MM.1S (cell line): ENCODE results near the gene PRR13.

Experiments used
- EZH2 ChIP-seq: fragments of 300-600 bp; sonication (generic); optimal IDR thresholded peaks from 2 replicates; pipeline ENCODE3; 2017; ENCODE audit warnings: low read depth, mild to moderate bottlenecking, antibody characterized with exemption, low read length, mixed read lengths
- EZH2phosphoT487 ChIP-seq: fragments of 300-600 bp; sonication (generic); IDR thresholded peaks from 2 replicates; pipeline ENCODE4 v1.6.1; 2018; ENCODE audit warnings: antibody characterized with exemption, low read length
- TF ChIP-seq, protein P1 (sequence below): fragments of 300-600 bp; sonication (generic); IDR thresholded peaks from 2 replicates; pipeline ENCODE4 v1.5.1; 2016; ENCODE audit warnings: antibody characterized with exemption, low read length, mixed read lengths

DNA sequence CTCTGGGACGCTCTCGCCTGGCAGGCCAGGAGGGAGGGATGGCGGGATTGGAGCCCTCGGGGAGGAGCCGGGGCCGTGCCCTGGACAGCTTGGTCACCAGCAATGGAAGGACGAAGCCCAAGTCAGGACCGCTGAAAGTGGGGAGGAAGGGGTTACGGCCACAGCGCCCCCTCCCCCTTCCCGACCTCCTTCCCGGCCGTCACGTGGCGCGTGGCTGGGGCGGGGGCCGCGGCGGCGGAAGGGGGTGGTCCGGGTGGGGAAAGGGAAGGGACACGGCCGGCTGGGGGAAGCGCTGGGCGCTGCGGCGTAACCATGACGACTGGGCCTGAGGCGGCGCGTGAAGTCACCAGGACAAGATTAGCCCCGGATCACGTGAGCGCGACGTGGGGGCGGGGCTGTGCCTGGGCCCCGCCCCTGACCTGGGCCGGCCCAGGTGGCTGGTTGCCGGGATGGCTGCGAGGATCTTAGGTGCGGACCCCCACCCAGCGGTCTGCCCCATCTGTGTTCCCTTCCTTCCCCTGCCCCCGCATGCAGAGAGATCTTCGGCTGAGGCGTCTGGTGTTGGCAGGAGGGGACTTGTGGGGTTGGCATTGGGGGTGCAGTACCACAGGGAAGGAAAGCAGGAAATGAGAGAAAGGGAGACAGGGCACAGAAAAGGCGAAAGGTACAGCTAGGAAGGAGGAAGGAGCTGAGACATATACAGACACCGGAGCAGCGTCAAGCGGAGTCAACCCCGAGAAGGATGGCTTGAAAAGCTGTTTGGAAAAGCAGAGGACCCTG is 51.5 kb downstream of the PRR13 start:
- TF ChIP-seq, protein P1, sequence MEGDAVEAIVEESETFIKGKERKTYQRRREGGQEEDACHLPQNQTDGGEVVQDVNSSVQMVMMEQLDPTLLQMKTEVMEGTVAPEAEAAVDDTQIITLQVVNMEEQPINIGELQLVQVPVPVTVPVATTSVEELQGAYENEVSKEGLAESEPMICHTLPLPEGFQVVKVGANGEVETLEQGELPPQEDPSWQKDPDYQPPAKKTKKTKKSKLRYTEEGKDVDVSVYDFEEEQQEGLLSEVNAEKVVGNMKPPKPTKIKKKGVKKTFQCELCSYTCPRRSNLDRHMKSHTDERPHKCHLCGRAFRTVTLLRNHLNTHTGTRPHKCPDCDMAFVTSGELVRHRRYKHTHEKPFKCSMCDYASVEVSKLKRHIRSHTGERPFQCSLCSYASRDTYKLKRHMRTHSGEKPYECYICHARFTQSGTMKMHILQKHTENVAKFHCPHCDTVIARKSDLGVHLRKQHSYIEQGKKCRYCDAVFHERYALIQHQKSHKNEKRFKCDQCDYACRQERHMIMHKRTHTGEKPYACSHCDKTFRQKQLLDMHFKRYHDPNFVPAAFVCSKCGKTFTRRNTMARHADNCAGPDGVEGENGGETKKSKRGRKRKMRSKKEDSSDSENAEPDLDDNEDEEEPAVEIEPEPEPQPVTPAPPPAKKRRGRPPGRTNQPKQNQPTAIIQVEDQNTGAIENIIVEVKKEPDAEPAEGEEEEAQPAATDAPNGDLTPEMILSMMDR: no peak
- TF ChIP-seq EZH2phosphoT487: no peak
- no peak for TF ChIP-seq EZH2
